ENCODE measurements around the gene UTP18. TPM values are rescaled to one million over a fixed set of nuclear protein-coding genes. Genes with fewer than 3 reads are reported as not detected.

UTP18 gene
- total and polyA plus RNA-seq, 8 donors: 8.8 to 20.8 (median 13.9) TPM

DNA sequence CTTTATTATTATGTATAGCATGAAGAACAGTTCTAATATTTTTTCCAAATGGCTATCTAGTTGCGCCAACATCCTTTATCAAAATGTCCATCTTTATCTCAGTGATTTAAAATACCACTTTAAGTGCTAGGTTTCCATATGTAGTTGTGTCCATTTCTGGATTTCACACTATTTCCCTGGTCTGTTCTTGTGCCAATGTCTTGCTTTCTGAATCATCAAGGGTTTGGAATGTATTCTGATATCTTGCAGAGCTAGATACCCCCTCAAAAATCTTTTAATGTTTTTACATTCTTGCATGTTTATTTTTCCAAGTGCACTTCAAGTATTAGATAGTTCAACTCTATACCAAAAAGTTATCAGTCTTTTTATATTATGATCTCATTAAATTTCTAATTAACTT is 14.8 kb upstream of the UTP18 start:
- FAIRE-seq (no peak), ATAC-seq (no peak), DNase-seq (no peak)
- no peak overlapping the region for H3K27ac ChIP-seq
- no peak for TF ChIP-seq CTCF (IDR thresholded peaks at IDR 0.05)
- H3K27me3 ChIP-seq: no peaks in the 10 kb centered on the region
- H3K36me3 ChIP-seq: no peaks in the 10 kb centered on the region
- H3K4me1 ChIP-seq: peaks cover 0 to 5% (median 0%) of the 10 kb centered on the region in 3 donors
- H3K4me3 ChIP-seq: no peak overlapping the region
- intact Hi-C loops (cut with DNase I): no loop called here
- 92 to 97% methylated on average over 1 of the region's 1 CpG for WGBS, 2 donors
- H3K9me3 ChIP-seq: no peaks in the 10 kb centered on the region

DNA sequence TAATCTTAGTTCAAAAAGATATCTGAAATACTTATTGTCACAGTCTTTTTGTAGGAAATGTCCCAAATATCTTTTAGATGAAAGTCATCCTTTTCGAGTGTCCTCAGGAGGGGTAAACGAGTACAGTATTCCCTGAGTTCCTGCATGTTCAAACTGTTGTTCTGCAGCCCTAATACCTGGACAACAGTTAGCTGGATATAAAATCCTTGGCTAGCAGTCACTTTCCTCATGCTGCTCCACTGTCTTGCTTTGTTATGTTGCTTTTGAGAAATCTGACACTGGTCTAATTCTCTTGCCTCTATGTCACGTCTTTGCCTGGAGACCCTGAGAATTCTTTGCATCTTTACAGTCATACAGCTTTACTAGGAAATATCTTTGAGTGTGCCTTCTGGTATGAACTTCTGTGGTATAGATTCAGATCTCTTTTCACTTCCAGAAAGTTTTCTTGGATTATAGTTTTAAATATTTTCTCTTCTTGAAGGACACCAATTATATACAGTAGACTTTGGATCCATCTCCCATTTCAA is 10.0 kb upstream of the UTP18 start:
- intact Hi-C loops (cut with DNase I): no loop called here
- H3K36me3 ChIP-seq: no peaks in the 10 kb centered on the region
- DNase-seq (no peak), ATAC-seq (no peak), FAIRE-seq (no peak)
- 96 to 97% methylated on average over 3 of the region's 3 CpGs for WGBS, 2 donors
- no peaks in the 10 kb centered on the region for H3K9me3 ChIP-seq
- H3K27me3 ChIP-seq: no peaks in the 10 kb centered on the region
- H3K27ac ChIP-seq: no peak overlapping the region
- H3K4me1 ChIP-seq: peaks cover 1 to 5% (median 5%) of the 10 kb centered on the region in 3 donors
- TF ChIP-seq CTCF (IDR thresholded peaks at IDR 0.05): no peak
- H3K4me3 ChIP-seq: no peak overlapping the region

GRCh38 chr17:51251010-51251409 is 9.3 kb upstream of the UTP18 start:
- H3K27ac ChIP-seq: no peak overlapping the region
- H3K27me3 ChIP-seq: no peaks in the 10 kb centered on the region
- ATAC-seq (no peak), FAIRE-seq (no peak), DNase-seq (no peak)
- intact Hi-C loops (cut with DNase I): no loop called here
- H3K4me3 ChIP-seq: no peak overlapping the region
- H3K4me1 ChIP-seq: peaks cover 7 to 12% (median 10%) of the 10 kb centered on the region in 3 donors
- H3K36me3 ChIP-seq: no peaks in the 10 kb centered on the region
- no peak for TF ChIP-seq CTCF (IDR thresholded peaks at IDR 0.05)
- no peaks in the 10 kb centered on the region for H3K9me3 ChIP-seq

DNA sequence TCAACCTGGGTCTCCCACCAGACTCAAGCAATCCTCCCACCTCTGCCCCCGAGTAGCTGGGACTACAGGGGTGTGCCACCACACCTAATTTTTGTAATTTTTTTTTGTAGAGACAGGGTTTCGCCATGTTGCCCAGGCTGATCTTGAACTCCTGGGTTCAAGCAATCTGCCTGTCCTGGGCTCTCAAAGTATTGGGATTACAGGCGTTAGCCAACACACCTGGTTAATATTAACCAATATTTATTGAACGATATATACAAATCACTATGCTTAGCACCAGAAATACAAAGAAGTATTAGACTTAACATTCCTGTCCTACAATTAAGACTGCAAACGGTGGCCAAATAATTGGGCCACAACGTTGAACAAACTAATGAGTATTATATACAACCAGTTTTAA is 4.7 kb upstream of the UTP18 start:
- no peak for FAIRE-seq
- H3K4me3 ChIP-seq: no peak overlapping the region
- H3K27ac ChIP-seq: peak overlapping the region in 1 of 4 donors; percentile 42
- no peaks in the 10 kb centered on the region for H3K27me3 ChIP-seq
- no peak for TF ChIP-seq CTCF (IDR thresholded peaks at IDR 0.05)
- ATAC-seq: no peak
- no peaks in the 10 kb centered on the region for H3K9me3 ChIP-seq
- intact Hi-C loops (cut with DNase I): no loop called here
- peaks cover 16 to 36% (median 35%) of the 10 kb centered on the region in 3 donors for H3K4me1 ChIP-seq
- H3K36me3 ChIP-seq: no peaks in the 10 kb centered on the region
- 15 to 20% methylated on average over 6 of the region's 6 CpGs for WGBS, 2 donors
- no peak for DNase-seq

DNA sequence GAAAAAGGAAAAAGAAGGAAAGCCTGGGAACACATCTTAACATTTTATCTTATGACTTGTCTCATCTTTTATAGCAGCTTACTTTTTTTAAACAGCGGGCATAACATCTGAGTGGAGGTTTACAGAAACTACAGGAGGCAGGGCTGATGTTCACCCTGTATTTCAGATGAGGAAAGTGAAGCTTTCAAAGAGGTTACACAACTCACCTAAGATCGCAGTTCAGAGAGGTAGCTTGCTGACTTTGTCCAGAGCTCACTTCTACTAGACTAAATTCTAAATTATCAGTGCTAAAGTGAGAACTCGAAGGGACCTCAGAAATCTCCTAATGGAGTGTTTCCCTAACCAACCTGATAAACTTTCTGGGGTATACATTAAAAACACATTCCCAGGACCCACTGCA is 4.2 kb upstream of the UTP18 start:
- H3K4me1 ChIP-seq: peaks cover 16 to 36% (median 35%) of the 10 kb centered on the region in 3 donors
- H3K36me3 ChIP-seq: no peaks in the 10 kb centered on the region
- 13 to 18% methylated on average over 3 of the region's 3 CpGs for WGBS, 2 donors
- DNase-seq: no peak
- no peak for FAIRE-seq
- no peak for TF ChIP-seq CTCF (IDR thresholded peaks at IDR 0.05)
- no peak for ATAC-seq
- H3K27ac ChIP-seq: peak overlapping the region in 1 of 4 donors; percentile 42
- H3K27me3 ChIP-seq: no peaks in the 10 kb centered on the region
- no peak overlapping the region for H3K4me3 ChIP-seq
- H3K9me3 ChIP-seq: no peaks in the 10 kb centered on the region
- intact Hi-C loops (cut with DNase I): no loop called here
